PC-3 (cell line): Measurements from ENCODE around the gene PCDHB11. TPM values are rescaled to one million over a fixed set of nuclear protein-coding genes. Genes with fewer than 3 reads are reported as not detected.
"Not testable (repeated sequence)": the region's sequence is repeated elsewhere in the genome, so short reads cannot be mapped to it uniquely, and the experiment has no call there.

ENCODE experiments used
- ATAC-seq: fragments of 200-7000 bp; cut with Tn5 transposase; 2 replicates; pipeline ENCODE4 v1.9.1; 2020; ENCODE audit warnings: mild to moderate bottlenecking, moderate library complexity
- BruUV-seq: library from RNA; stranded (reverse); fragments of 400-500 nt; replicated peaks from 2 replicates; lab custom pipeline; 2021; lab: Mats Ljungman, UMichigan
- CTCF ChIA-PET: fragments of 300-600 bp; sonication (Branson Sonifier 250); formaldehyde crosslinking; loops from one replicate; lab custom pipeline; 2022; ENCODE audit warnings: antibody characterized with exemption; lab: Charles Lee
- POLR2A ChIA-PET: fragments of 300-600 bp; sonication (Branson Sonifier 250); formaldehyde crosslinking; loops from one replicate; lab custom pipeline; 2022; ENCODE audit warnings: antibody characterized with exemption; ENCODE audit not compliant: unreplicated experiment; lab: Charles Lee
- DNase-seq: peaks from one replicate; pipeline ENCODE4 v3.0.0-alpha.2; 2015
- H2AFZ ChIP-seq: fragments of 300-600 bp; sonication (generic); 2 replicates; pipeline ENCODE4 v1.6.0; 2016; ENCODE audit warnings: antibody characterized with exemption, low read length
- H3F3A ChIP-seq: fragments of 300-600 bp; sonication (generic); one replicate; pipeline ENCODE4 v1.6.0; 2017; ENCODE audit warnings: antibody characterized with exemption, low read length, control low read depth, mild to moderate bottlenecking; ENCODE audit not compliant: unreplicated experiment
- H3K27ac ChIP-seq: fragments of 300-600 bp; sonication (generic); 2 replicates; pipeline ENCODE4 v1.5.1; 2016; ENCODE audit warnings: mild to moderate bottlenecking, low read length
- H3K27me3 ChIP-seq: fragments of 300-600 bp; sonication (generic); 2 replicates; pipeline ENCODE4 v1.6.1; 2016; ENCODE audit warnings: low read length, mixed read lengths
- H3K36me3 ChIP-seq: fragments of 300-600 bp; sonication (generic); 2 replicates; pipeline ENCODE4 v1.6.1; 2016; ENCODE audit warnings: low read depth, mixed run types, low read length, mixed read lengths
- H3K4me1 ChIP-seq: fragments of 300-600 bp; sonication (generic); 2 replicates; pipeline ENCODE4 v1.5.1; 2016; ENCODE audit warnings: low read length; ENCODE audit not compliant: insufficient read depth
- H3K4me2 ChIP-seq: fragments of 300-600 bp; sonication (generic); 2 replicates; pipeline ENCODE4 v1.6.0; 2016; ENCODE audit warnings: low read length
- H3K4me3 ChIP-seq: fragments of 300-600 bp; sonication (generic); 2 replicates; pipeline ENCODE4 v1.5.1; 2016; ENCODE audit warnings: mild to moderate bottlenecking, low read length, mixed read lengths
- H3K79me2 ChIP-seq: fragments of 300-600 bp; sonication (generic); 2 replicates; pipeline ENCODE4 v1.6.1; 2017; ENCODE audit warnings: low read length, mixed read lengths
- H3K9ac ChIP-seq: fragments of 300-600 bp; sonication (generic); 2 replicates; pipeline ENCODE4 v1.6.0; 2016; ENCODE audit warnings: mild to moderate bottlenecking, low read length
- H3K9me2 ChIP-seq: fragments of 300-600 bp; sonication (generic); replicated peaks from 2 replicates; pipeline ENCODE4 v1.6.1; 2016; ENCODE audit warnings: mixed run types, low read length, mixed read lengths
- H3K9me3 ChIP-seq: fragments of 300-600 bp; sonication (generic); 2 replicates; pipeline ENCODE4 v1.6.1; 2016; ENCODE audit warnings: low read length, mixed read lengths
- H4K20me1 ChIP-seq: fragments of 300-600 bp; sonication (generic); 2 replicates; pipeline ENCODE4 v1.6.1; 2016; ENCODE audit warnings: low read length, mixed read lengths
- CTCF ChIP-seq: fragments of 300-600 bp; sonication (generic); conservative IDR thresholded peaks from 2 replicates; pipeline ENCODE4 v1.5.1; 2017; ENCODE audit warnings: antibody characterized with exemption, low read depth, mild to moderate bottlenecking, low read length
- EZH2 ChIP-seq: fragments of 300-600 bp; sonication (generic); IDR thresholded peaks from one replicate; pipeline ENCODE4 v1.6.1; 2017; ENCODE audit warnings: antibody characterized with exemption, mild to moderate bottlenecking, low read length; ENCODE audit not compliant: unreplicated experiment
- EZH2phosphoT487 ChIP-seq: fragments of 300-600 bp; sonication (generic); IDR thresholded peaks from 2 replicates; pipeline ENCODE4 v1.6.1; 2018; ENCODE audit warnings: mild to moderate bottlenecking, antibody characterized with exemption, low read length, borderline replicate concordance
- intact Hi-C: fragments of 100-400 bp; cut with micrococcal nuclease; formaldehyde crosslinking; loops from 2 replicates; pipeline ENCODE4 v1.9.0; 2023
- total RNA-seq: library from RNA; depleted of rRNA; stranded (reverse); fragments of >200 nt; gene quantifications from 2 replicates; pipeline ENCODE4 v1.2.3, GENCODE V29; 2014

PCDHB11 gene
- total RNA-seq, 1 experiment from 2014 or later: 0.40 TPM

- ChIA-PET POLR2A (no interaction called here), CTCF (interaction anchor here (0.6 kb wide), 1 partner anchor 291 kb away, joined by 4 read pairs; no protein-coding TSS in a partner anchor)
- H2AFZ ChIP-seq: no peak within 1 kb of the TSS
- TF ChIP-seq EZH2phosphoT487: no peak
- peak; percentile 45; the same call in 1 of the 2 replicates for TF ChIP-seq CTCF
- H3K9me2 ChIP-seq: no peaks in the 10 kb centered on the region
- H3K4me1 ChIP-seq: no peaks in the 10 kb centered on the region
- intact Hi-C loops: no loop called here
- no peak within 1 kb of the TSS for H3K9ac ChIP-seq
- no peaks in the 10 kb centered on the region for H3F3A ChIP-seq
- no peaks in the 10 kb centered on the region for H4K20me1 ChIP-seq
- no TSS peak for BruUV-seq
- no peak within 1 kb of the TSS for H3K4me2 ChIP-seq
- ATAC-seq: no peak
- no peak for DNase-seq
- H3K4me3 ChIP-seq: no peak within 1 kb of the TSS
- no peaks in the 10 kb centered on the region for H3K27me3 ChIP-seq
- H3K27ac ChIP-seq: no peak within 1 kb of the TSS
- H3K36me3 ChIP-seq: no peaks in the 10 kb centered on the region
- H3K79me2 ChIP-seq: no peaks in the 10 kb centered on the region
- peaks cover 12% of the 10 kb centered on the region for H3K9me3 ChIP-seq
Observed at GRCh38 chr5:141172381-141173204, 26.8 kb upstream of the PCDHB11 start, which contains the start of gene PCDHB7. TSS of gene PCDHB7 (plus strand) at chr5:141172644. CDS start at chr5:141172836, 192 bp downstream.

DNA sequence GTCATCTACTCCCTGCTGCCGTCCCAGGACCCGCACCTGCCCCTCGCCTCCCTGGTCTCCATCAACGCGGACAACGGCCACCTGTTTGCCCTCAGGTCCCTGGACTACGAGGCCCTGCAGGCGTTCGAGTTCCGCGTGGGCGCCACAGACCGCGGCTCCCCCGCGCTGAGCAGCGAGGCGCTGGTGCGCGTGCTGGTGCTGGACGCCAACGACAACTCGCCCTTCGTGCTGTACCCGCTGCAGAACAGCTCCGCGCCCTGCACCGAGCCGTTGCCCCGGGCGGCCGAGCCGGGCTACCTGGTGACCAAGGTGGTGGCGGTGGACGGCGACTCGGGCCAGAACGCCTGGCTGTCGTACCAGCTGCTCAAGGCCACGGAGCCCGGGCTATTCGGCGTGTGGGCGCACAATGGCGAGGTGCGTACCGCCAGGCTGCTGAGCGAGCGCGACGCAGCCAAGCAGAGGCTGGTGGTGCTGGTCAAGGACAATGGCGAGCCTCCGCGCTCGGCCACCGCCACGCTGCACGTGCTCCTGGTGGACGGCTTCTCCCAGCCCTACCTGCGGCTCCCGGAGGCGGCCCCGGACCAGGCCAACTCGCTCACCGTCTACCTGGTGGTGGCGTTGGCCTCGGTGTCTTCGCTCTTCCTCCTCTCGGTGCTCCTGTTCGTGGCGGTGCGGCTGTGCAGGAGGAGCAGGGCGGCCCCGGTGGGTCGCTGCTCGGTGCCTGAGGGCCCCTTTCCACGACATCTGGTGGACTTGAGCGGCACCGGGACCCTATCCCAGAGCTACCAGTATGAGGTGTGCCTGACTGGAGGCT, 24.9 kb upstream of the PCDHB11 start:
- POLR2A ChIA-PET, BruUV-seq, H3K4me3 ChIP-seq, H3K9me2 ChIP-seq, H4K20me1 ChIP-seq, CTCF ChIA-PET, H3K36me3 ChIP-seq, H2AFZ ChIP-seq, H3K79me2 ChIP-seq, H3K4me1 ChIP-seq, H3K27me3 ChIP-seq, H3K9ac ChIP-seq, H3F3A ChIP-seq, intact Hi-C loops, H3K27ac ChIP-seq, H3K4me2 ChIP-seq, ATAC-seq, DNase-seq: not testable (repeated sequence)
- peaks cover 12% of the 10 kb centered on the region for H3K9me3 ChIP-seq

DNA sequence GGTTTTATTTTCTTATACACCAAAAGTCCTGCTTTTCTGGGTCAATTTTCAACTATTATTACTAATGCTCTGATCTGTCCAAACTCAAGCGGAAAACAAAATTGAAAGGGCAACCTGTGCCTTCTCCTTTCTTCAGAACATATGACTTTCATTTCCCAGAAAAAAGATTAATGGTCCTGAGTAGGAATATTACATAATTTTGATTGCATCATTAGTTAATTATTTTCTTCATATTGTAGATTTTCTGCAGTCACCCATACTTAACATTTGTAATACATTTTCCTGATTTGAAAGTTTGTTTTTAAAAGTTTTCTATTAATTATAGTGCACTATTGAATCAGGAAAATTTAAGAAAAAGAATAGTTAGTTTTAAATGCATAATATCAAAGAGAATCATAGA, 23.5 kb upstream of the PCDHB11 start:
- no peak overlapping the region for H2AFZ ChIP-seq
- no peaks in the 10 kb centered on the region for H3K9me2 ChIP-seq
- ATAC-seq (no peak), DNase-seq (no peak)
- BruUV-seq: no TSS peak
- H3K27ac ChIP-seq: no peak overlapping the region
- no peak overlapping the region for H3K4me3 ChIP-seq
- CTCF ChIA-PET: no interaction called here
- no peaks in the 10 kb centered on the region for H4K20me1 ChIP-seq
- H3F3A ChIP-seq: no peaks in the 10 kb centered on the region
- peaks cover 12% of the 10 kb centered on the region for H3K9me3 ChIP-seq
- H3K4me2 ChIP-seq: no peak overlapping the region
- H3K4me1 ChIP-seq: no peaks in the 10 kb centered on the region
- no peaks in the 10 kb centered on the region for H3K27me3 ChIP-seq
- intact Hi-C loops: no loop called here
- no peaks in the 10 kb centered on the region for H3K79me2 ChIP-seq
- H3K9ac ChIP-seq: no peak overlapping the region
- no peaks in the 10 kb centered on the region for H3K36me3 ChIP-seq
- TF ChIP-seq CTCF (no peak), EZH2 (no peak), EZH2phosphoT487 (no peak)
- POLR2A ChIA-PET: no interaction called here

DNA sequence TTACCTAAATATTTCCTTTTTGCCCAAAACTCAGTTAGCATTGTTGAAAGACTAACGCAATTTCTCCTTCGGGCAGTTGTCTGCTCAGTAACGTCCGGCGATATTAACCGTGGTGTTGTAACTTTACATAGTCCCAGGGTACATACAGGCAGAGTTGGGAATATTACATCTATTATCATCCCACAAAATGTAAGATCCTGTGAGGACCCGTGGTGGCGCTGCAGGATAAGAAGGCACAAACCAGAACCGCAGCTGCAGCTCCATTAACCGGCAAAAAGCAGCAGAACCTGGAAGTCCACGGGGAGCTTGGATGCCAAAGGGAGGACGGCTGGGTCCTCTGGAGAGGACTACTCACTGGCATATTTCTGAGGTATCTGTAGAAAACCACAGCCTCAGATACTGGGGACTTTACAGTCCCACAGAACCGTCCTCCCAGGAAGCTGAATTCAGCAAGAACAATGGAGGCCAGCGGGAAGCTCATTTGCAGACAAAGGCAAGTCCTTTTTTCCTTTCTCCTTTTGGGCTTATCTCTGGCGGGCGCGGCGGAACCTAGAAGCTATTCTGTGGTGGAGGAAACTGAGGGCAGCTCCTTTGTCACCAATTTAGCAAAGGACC, 21.7 kb upstream of the PCDHB11 start, which contains the start of gene PCDHB8:
Gene PCDHB8, plus strand, starts transcription at position 214 of the 615 bp plus-strand sequence. Its CDS starts 245 bp downstream, at position 459.
- H3K27ac ChIP-seq, CTCF ChIA-PET, H3K4me2 ChIP-seq, H2AFZ ChIP-seq, H3K4me1 ChIP-seq, H3K9ac ChIP-seq, intact Hi-C loops, H3K9me2 ChIP-seq, POLR2A ChIA-PET, H3K36me3 ChIP-seq, H4K20me1 ChIP-seq, H3K27me3 ChIP-seq, H3F3A ChIP-seq, H3K4me3 ChIP-seq, DNase-seq, H3K79me2 ChIP-seq: not testable (repeated sequence)
- TSS peak; percentile 49 for BruUV-seq
- peak; percentile 57 for ATAC-seq
- H3K9me3 ChIP-seq: peaks cover 12% of the 10 kb centered on the region
